ENCODE data around the gene SORCS1. TPM values are rescaled to one million over a fixed set of nuclear protein-coding genes. Genes with fewer than 3 reads are reported as not detected.

SORCS1 gene
- polyA plus RNA-seq, 3 donors = 0.09 TPM; not detected in 2

GRCh38 chr10:107169516-107169915 is 5.0 kb upstream of the SORCS1 start:
- H3K27me3 Mint-ChIP-seq (ENCODE audit: low read depth in 3 of 3) = peaks cover 21 to 28% (median 27%) of the 10 kb centered on the region in 3 donors
- WGBS (ENCODE audit: insufficient coverage) = no CpG with 5 or more reads among the region's 1 CpG
- peaks cover 2 to 3% of the 10 kb centered on the region in 2 donors for H3K36me3 Mint-ChIP-seq

GRCh38 chr10:107168738-107169137 is 4.2 kb upstream of the SORCS1 start:
- Mint-ChIP-seq H3K4me1 (peaks cover 2% of the 10 kb centered on the region), H3K36me3 (peaks cover 2 to 3% of the 10 kb centered on the region in 2 donors), H3K9me3 (peaks cover 0 to 11% (median 8%) of the 10 kb centered on the region in 7 donors), H3K27ac (no peak overlapping the region), H3K27me3 (ENCODE audit: low read depth in 3 of 3) (peaks cover 26 to 33% (median 31%) of the 10 kb centered on the region in 3 donors), H3K4me3 (no peak overlapping the region)
- no peak overlapping the region for H2AFZ ChIP-seq (ENCODE audit: insufficient read depth, low read depth, low read length, poor library complexity, severe bottlenecking)
- H4K20me1 ChIP-seq (ENCODE audit: insufficient read depth, low read length) = no peaks in the 10 kb centered on the region
- no peaks in the 10 kb centered on the region for H3K79me2 ChIP-seq (ENCODE audit: insufficient read depth, low read length)
- no peaks in the 10 kb centered on the region for H3K4me1 ChIP-seq (ENCODE audit: control insufficient read depth in 1 of 2, insufficient read depth in 2 of 2, low read length in 2 of 2)
- intact Hi-C loops (cut with micrococcal nuclease) = no loop called here
- no peak overlapping the region for H3K4me3 ChIP-seq (replicated peaks in 1 of 3; ENCODE audit: low read depth in 2 of 3, low read length in 3 of 3)
- WGBS (ENCODE audit: insufficient coverage) = no CpG with 5 or more reads among the region's 1 CpG
- DNase-seq = no peak
- H3K36me3 ChIP-seq (replicated peaks in 1 of 2; ENCODE audit: control insufficient read depth in 1 of 2, insufficient read depth in 2 of 2, low read length in 2 of 2) = no peaks in the 10 kb centered on the region
- H3K9ac ChIP-seq (ENCODE audit: insufficient read depth, low read length, poor library complexity, severe bottlenecking) = no peak overlapping the region
- no peak overlapping the region for H3K4me2 ChIP-seq (replicated peaks; ENCODE audit: extremely low read depth, low read length, poor library complexity, severe bottlenecking)
- H3K27me3 ChIP-seq (ENCODE audit: control insufficient read depth in 2 of 2, insufficient read depth in 2 of 2, low read length in 2 of 2) = peaks cover 28 to 30% of the 10 kb centered on the region in 2 donors
- no peak overlapping the region for H3K27ac ChIP-seq (ENCODE audit: low read depth in 1 of 2, low read length in 2 of 2)
- no peak for TF ChIP-seq CTCF (IDR thresholded peaks at IDR 0.05)
- peaks cover 4 to 13% of the 10 kb centered on the region in 2 donors for H3K9me3 ChIP-seq (replicated peaks in 1 of 2; ENCODE audit: control insufficient read depth in 1 of 2, insufficient read depth in 1 of 2, low read length in 2 of 2)

More at GRCh38 chr10:107169516-107169915, 5.0 kb upstream of the SORCS1 start:
- intact Hi-C loops (cut with micrococcal nuclease) = no loop called here
- Histone ChIP-seq H3K4me2 (replicated peaks; ENCODE audit: extremely low read depth, low read length, poor library complexity, severe bottlenecking) (no peak overlapping the region), H3K9me3 (replicated peaks in 1 of 2; ENCODE audit: control insufficient read depth in 1 of 2, insufficient read depth in 1 of 2, low read length in 2 of 2) (peaks cover 0 to 9% of the 10 kb centered on the region in 2 donors), H4K20me1 (ENCODE audit: insufficient read depth, low read length) (no peaks in the 10 kb centered on the region), H3K36me3 (replicated peaks in 1 of 2; ENCODE audit: control insufficient read depth in 1 of 2, insufficient read depth in 2 of 2, low read length in 2 of 2) (no peaks in the 10 kb centered on the region), H3K27me3 (ENCODE audit: control insufficient read depth in 2 of 2, insufficient read depth in 2 of 2, low read length in 2 of 2) (peaks cover 21 to 26% of the 10 kb centered on the region in 2 donors), H2AFZ (ENCODE audit: insufficient read depth, low read depth, low read length, poor library complexity, severe bottlenecking) (no peak overlapping the region), H3K79me2 (ENCODE audit: insufficient read depth, low read length) (no peaks in the 10 kb centered on the region), H3K4me1 (ENCODE audit: control insufficient read depth in 1 of 2, insufficient read depth in 2 of 2, low read length in 2 of 2) (no peaks in the 10 kb centered on the region), H3K4me3 (replicated peaks in 1 of 3; ENCODE audit: low read depth in 2 of 3, low read length in 3 of 3) (no peak overlapping the region), H3K9ac (ENCODE audit: insufficient read depth, low read length, poor library complexity, severe bottlenecking) (no peak overlapping the region), H3K27ac (ENCODE audit: low read depth in 1 of 2, low read length in 2 of 2) (no peak overlapping the region)
- DNase-seq = no peak
- TF ChIP-seq CTCF (IDR thresholded peaks at IDR 0.05) = no peak
- Mint-ChIP-seq H3K9me3 (peaks cover 0 to 9% (median 5%) of the 10 kb centered on the region in 7 donors), H3K4me3 (no peak overlapping the region), H3K27ac (no peak overlapping the region), H3K4me1 (peaks cover 2% of the 10 kb centered on the region)

Measured in CD14-positive monocyte (primary cell).